Measurements from ENCODE around the gene SMIM29.

SMIM29 gene

DNA sequence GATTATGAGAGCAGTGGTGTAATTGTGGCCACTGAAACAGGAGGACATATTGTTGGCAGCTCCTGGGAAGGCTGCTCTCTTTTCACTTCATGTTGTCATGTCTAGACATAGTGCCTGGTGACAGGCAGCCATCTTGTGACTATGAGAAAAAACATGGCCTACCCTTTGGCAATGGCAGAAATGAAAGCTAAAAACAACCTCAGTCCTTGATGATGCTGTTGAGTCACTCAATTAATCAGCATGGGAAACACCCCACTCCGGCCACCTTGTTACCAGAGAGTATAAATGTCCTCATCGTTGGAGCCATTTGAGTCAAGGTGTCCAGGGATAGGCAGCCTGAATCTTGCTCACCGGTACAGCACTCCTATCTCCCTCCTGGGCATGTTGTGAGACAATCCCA, 43.3 kb downstream of the SMIM29 start:
- H4K20me1 ChIP-seq (ENCODE audit: control insufficient read depth, insufficient read depth, low read depth, low read length): no peaks in the 10 kb centered on the region
- no peaks in the 10 kb centered on the region for H3K9me2 ChIP-seq (replicated peaks; ENCODE audit: control insufficient read depth, low read length)
- H3K36me3 ChIP-seq (ENCODE audit: control insufficient read depth, low read length): no peaks in the 10 kb centered on the region
- H3K27me3 ChIP-seq (ENCODE audit: control insufficient read depth, low read length): no peaks in the 10 kb centered on the region
- no peak overlapping the region for H3K4me3 ChIP-seq (ENCODE audit: low read length)
- TF ChIP-seq, protein P1, sequence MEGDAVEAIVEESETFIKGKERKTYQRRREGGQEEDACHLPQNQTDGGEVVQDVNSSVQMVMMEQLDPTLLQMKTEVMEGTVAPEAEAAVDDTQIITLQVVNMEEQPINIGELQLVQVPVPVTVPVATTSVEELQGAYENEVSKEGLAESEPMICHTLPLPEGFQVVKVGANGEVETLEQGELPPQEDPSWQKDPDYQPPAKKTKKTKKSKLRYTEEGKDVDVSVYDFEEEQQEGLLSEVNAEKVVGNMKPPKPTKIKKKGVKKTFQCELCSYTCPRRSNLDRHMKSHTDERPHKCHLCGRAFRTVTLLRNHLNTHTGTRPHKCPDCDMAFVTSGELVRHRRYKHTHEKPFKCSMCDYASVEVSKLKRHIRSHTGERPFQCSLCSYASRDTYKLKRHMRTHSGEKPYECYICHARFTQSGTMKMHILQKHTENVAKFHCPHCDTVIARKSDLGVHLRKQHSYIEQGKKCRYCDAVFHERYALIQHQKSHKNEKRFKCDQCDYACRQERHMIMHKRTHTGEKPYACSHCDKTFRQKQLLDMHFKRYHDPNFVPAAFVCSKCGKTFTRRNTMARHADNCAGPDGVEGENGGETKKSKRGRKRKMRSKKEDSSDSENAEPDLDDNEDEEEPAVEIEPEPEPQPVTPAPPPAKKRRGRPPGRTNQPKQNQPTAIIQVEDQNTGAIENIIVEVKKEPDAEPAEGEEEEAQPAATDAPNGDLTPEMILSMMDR (IDR thresholded peaks at IDR 0.05; ENCODE audit: low read depth, low read length, poor library complexity, severe bottlenecking): no peak
- TF ChIP-seq EZH2phosphoT487 (IDR thresholded peaks at IDR 0.05; ENCODE audit: borderline replicate concordance, low read length): no peak
- H3K4me2 ChIP-seq (ENCODE audit: low read length): no peak overlapping the region
- no peaks in the 10 kb centered on the region for H3K79me2 ChIP-seq (ENCODE audit: control insufficient read depth, low read length)
- H3K27ac ChIP-seq (ENCODE audit: low read depth, low read length): no peak overlapping the region
- H3K9me3 ChIP-seq (ENCODE audit: control insufficient read depth, insufficient read depth, low read length): peaks cover 17% of the 10 kb centered on the region
- peaks cover 3% of the 10 kb centered on the region; the same call in 1 of the 2 replicates for H3K4me1 ChIP-seq (ENCODE audit: control insufficient read depth, low read length)
- no peaks in the 10 kb centered on the region for H3F3A ChIP-seq (ENCODE audit: control insufficient read depth, insufficient read depth)

DNA sequence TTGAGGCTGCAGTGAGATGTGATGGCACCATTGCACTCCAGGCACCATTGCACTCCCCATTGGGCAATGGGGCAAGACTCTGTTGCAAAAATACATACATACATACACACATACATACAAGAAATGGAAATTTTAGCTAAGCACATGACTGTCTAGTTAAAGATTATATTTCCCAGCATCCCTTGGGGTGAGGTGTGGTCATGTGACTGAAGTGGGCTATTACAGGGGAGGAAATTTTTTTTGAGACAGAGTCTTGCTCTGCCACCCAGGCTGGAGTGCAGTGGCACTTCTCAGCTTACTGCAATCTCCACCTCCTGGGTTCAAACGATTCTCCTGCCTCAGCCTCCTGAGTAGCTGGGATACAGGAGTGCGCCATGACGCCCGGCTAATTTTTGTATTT, 44.1 kb downstream of the SMIM29 start:
- no peaks in the 10 kb centered on the region for H3K27me3 ChIP-seq (ENCODE audit: control insufficient read depth, low read length)
- peaks cover 5% of the 10 kb centered on the region; the same call in 1 of the 2 replicates for H3K4me1 ChIP-seq (ENCODE audit: control insufficient read depth, low read length)
- H3K36me3 ChIP-seq (ENCODE audit: control insufficient read depth, low read length): no peaks in the 10 kb centered on the region
- H4K20me1 ChIP-seq (ENCODE audit: control insufficient read depth, insufficient read depth, low read depth, low read length): no peaks in the 10 kb centered on the region
- no peak overlapping the region for H3K4me2 ChIP-seq (ENCODE audit: low read length)
- H3K79me2 ChIP-seq (ENCODE audit: control insufficient read depth, low read length): no peaks in the 10 kb centered on the region
- H3K27ac ChIP-seq (ENCODE audit: low read depth, low read length): no peak overlapping the region
- no peak overlapping the region for H3K4me3 ChIP-seq (ENCODE audit: low read length)
- H3K9me3 ChIP-seq (ENCODE audit: control insufficient read depth, insufficient read depth, low read length): peaks cover 17% of the 10 kb centered on the region
- no peaks in the 10 kb centered on the region for H3K9me2 ChIP-seq (replicated peaks; ENCODE audit: control insufficient read depth, low read length)
- TF ChIP-seq, protein P1 (IDR thresholded peaks at IDR 0.05; ENCODE audit: low read depth, low read length, poor library complexity, severe bottlenecking): no peak
- no peak for TF ChIP-seq EZH2phosphoT487 (IDR thresholded peaks at IDR 0.05; ENCODE audit: borderline replicate concordance, low read length)
- H3F3A ChIP-seq (ENCODE audit: control insufficient read depth, insufficient read depth): no peaks in the 10 kb centered on the region

DNA sequence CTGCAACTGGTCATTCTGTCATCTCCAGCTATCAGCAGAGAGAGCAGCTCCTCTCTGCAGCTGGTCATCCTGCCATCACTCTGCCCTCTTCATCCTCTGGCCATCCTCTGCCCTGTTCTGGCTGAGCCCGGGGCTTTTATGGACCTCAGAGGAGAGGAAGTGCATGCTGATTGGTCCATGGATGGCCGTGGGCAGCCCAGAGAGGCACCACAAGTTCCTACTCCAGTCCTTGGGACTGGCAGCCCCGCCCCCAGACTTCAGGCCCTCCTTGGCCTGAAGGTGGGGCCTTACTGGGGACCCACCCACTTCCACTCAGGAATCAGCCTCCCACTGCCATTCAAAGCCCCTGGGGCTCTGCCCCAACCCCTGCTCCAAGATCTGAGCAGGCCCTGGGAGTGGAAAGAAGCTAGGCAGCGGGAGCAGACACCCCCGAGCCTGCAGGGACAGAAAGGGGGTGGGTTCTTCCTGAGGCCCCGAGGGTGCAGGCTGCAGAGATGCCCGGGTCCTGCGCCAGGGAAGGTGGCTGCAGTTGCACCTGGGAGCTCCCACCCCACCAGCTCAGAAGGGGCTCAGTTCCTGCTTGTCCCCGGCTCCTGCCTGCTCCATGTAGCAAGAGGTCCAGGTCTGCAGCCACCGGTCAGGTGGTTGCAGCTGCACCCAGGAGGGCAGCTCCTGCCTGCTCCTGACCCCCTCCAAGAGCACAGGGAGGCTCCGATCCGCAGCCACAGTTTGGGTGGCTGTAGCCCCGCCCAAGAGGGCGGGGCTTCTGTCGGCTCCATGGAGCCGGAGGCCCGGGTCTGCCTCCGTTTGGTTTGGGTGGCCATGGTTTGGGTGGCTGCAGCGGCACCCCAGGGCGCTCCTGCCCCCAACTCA, 46.2 kb downstream of the SMIM29 start:
- TF ChIP-seq, protein P1 (IDR thresholded peaks at IDR 0.05; ENCODE audit: low read depth, low read length, poor library complexity, severe bottlenecking): no peak
- TF ChIP-seq EZH2phosphoT487 (IDR thresholded peaks at IDR 0.05; ENCODE audit: borderline replicate concordance, low read length): no peak
- peaks cover 5% of the 10 kb centered on the region; the same call in 1 of the 2 replicates for H3K27me3 ChIP-seq (ENCODE audit: control insufficient read depth, low read length)
- H3K36me3 ChIP-seq (ENCODE audit: control insufficient read depth, low read length): no peaks in the 10 kb centered on the region
- peaks cover 4% of the 10 kb centered on the region; the same call in 1 of the 2 replicates for H3F3A ChIP-seq (ENCODE audit: control insufficient read depth, insufficient read depth)
- H3K27ac ChIP-seq (ENCODE audit: low read depth, low read length): no peak overlapping the region
- H4K20me1 ChIP-seq (ENCODE audit: control insufficient read depth, insufficient read depth, low read depth, low read length): no peaks in the 10 kb centered on the region
- peaks cover 5% of the 10 kb centered on the region; the same call in 1 of the 2 replicates for H3K4me1 ChIP-seq (ENCODE audit: control insufficient read depth, low read length)
- peaks cover 17% of the 10 kb centered on the region for H3K9me3 ChIP-seq (ENCODE audit: control insufficient read depth, insufficient read depth, low read length)
- no peaks in the 10 kb centered on the region for H3K9me2 ChIP-seq (replicated peaks; ENCODE audit: control insufficient read depth, low read length)
- H3K4me3 ChIP-seq (ENCODE audit: low read length): no peak overlapping the region
- no peaks in the 10 kb centered on the region for H3K79me2 ChIP-seq (ENCODE audit: control insufficient read depth, low read length)
- H3K4me2 ChIP-seq (ENCODE audit: low read length): no peak overlapping the region

All from DOHH2 (cell line).